GM21447 (cell line): ENCODE results near the gene BRD1.
"Not testable (repeated sequence)": the region's sequence is repeated elsewhere in the genome, so short reads cannot be mapped to it uniquely, and the experiment has no call there.

Experiments
- ATAC-seq: cut with Tn5 transposase; IDR thresholded peaks from one replicate; pipeline ENCODE4 v1.9.1; 2021; ENCODE audit not compliant: unreplicated experiment

BRD1 gene

DNA sequence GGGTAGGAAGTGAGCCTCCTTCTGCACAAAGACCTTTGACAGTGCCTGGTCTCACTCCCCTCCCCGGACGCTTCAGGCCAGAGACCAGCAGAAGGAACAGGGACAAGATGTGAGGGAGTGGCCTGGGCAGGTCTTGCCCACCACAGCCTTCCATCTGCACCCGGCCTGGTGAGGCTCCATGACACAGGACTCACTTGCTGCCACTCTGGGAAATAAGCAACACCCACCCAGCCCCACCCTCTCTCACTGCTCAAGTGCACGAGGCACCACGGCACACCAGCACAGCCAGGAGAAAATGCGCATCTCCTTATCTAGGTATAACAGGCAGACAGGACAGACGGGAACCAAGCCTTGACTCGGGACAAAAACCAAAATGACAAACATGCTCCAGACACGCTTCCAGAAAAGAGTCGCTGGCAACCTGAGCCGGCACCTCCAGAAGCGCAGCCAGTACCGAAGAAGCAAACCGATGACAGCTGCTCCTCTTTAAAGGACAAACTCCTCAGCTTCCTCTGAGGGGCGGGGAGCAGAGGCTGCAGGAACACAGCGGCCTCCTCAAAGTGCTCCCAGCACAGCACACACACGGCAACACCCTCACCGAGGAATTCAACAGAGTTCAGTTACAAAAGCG is 41.7 kb downstream of the BRD1 start:
- ATAC-seq, result no peak

GRCh38 chr22:49785046-49785521 is 42.6 kb downstream of the BRD1 start:
- ATAC-seq, result no peak

- no peak for ATAC-seq
Measured at GRCh38 chr22:49784630-49784971, 43.1 kb downstream of the BRD1 start.

- no peak for ATAC-seq
Measured at GRCh38 chr22:49783926-49784629, 43.6 kb downstream of the BRD1 start.

DNA sequence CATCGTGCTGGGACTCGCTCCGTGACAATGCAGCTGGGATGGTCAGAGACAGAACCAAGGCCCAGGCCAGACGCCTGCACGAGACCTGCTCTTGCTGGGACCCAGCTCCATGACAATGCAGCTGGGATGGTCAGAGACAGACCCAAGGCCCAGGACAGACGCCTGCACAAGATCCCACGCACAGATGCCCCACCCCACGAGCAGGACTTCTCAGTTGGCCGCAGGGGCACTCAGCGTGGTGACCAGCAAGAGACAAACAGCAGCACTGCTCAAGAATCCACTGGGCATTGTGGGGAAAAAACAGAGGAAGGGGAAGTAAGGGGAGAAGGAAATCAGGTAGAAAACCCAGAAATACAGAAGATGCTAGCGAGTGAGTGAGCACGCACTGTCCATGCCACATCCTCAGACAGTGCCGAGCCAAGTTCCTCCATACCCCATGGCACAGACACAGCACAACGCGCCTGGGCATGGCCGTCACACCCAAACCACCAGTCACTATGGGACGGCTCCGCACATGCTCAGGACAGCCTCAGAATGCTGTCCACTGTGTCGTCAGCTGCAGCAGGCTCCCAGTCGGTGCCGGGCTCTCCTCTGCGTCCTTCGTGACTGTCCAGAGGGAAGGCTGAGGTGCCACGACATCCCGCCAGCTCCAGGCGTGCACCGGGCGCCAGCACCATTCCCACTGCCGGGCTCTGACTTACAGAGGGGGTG is 44.5 kb downstream of the BRD1 start:
- ATAC-seq, result no peak

DNA sequence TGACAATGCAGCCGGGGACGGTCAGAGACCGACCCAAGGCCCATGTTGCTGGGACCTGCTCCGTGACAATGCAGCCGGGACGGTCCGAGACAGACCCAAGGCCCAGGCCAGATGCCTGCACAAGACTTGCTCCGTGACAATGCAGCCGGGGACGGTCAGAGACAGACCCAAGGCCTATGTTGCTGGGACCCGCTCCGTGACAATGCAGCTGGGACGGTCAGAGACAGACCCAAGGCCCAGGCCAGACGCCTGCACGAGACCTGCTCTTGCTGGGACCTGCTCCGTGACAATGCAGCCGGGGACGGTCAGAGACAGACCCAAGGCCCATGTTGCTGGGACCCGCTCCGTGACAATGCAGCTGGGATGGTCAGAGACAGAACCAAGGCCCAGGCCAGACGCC is 45.8 kb downstream of the BRD1 start:
- ATAC-seq, result not testable (repeated sequence)

GRCh38 chr22:49781289-49781782 is 46.3 kb downstream of the BRD1 start:
- ATAC-seq, result no peak

GRCh38 chr22:49780698-49781288 is 46.9 kb downstream of the BRD1 start:
- ATAC-seq, result no peak

GRCh38 chr22:49779853-49780697 is 47.6 kb downstream of the BRD1 start:
- ATAC-seq, result no peak

DNA sequence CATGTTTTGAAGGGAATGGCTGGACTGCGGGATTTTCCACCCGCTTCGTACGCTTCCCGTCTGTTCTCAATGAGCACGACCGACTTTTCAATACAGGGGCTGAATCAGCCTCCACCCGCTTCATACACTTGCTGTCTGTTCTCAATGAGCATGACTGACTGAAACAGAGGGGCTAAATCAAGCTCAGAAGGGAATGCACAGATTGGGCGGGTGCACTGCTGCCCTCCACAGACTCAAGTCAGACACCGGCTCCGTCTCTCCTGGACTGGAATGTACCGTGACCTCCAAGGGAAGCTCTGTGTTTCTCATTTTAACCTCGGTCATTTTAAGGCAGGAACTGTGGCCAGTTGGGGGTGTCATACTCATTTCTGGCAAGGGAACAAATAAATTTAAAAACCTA is 48.5 kb downstream of the BRD1 start:
- ATAC-seq, result no peak

GRCh38 chr22:49777569-49778249 is 50.0 kb downstream of the BRD1 start:
- ATAC-seq, result no peak

DNA sequence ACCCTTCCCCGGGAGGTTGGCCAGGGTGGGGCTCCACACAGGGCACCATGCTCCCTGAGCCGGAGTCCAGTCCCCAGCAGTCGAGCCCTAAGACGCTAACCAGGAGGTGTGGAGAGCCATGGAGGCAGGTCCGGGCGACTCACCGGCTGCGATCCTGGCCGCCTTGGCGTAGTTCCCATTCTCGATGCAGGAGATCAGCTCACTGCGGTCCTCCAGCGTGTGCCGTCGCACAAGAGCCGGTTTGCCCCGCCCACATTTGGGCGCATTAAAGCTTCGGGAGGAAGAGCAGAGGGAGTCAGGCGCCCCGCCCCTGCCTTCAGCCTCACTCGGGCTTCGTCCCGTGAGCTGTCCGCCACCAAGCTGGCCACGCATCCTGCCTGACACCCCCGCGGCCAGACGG is 50.8 kb downstream of the BRD1 start:
- ATAC-seq, result no peak

DNA sequence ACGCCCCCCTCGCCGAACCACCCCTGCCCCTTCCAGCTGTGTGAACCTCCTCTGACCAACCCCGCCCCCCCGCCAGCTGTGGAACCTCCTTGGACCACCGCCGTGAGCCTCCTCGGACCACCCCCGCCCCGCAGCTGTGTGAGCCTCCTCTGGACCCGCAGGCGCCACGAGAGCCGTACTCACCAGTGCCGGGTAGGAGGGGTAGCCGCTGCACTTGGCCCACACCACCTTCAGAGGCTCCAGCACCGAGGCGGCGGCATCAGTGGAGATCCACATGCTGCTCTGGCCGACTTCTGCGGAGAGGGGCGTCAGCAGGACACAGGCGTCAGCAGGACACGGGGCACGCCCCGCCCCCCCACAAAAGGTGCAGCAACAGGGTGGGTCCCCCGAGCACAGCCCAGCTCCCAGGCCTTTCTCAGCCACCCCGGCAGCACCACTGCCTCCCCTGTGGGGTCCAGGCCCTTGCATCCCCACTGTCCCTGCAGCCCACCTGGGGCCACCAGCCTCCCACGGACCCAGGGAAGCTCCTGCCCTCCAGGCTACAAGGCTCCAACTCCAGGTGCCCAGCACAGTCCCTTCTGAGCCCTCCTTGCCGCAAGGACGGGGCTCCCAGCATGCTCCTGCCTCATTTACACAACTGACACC is 51.7 kb downstream of the BRD1 start:
- ATAC-seq, result no peak

GRCh38 chr22:49775191-49775866 is 52.3 kb downstream of the BRD1 start:
- no peak for ATAC-seq

DNA sequence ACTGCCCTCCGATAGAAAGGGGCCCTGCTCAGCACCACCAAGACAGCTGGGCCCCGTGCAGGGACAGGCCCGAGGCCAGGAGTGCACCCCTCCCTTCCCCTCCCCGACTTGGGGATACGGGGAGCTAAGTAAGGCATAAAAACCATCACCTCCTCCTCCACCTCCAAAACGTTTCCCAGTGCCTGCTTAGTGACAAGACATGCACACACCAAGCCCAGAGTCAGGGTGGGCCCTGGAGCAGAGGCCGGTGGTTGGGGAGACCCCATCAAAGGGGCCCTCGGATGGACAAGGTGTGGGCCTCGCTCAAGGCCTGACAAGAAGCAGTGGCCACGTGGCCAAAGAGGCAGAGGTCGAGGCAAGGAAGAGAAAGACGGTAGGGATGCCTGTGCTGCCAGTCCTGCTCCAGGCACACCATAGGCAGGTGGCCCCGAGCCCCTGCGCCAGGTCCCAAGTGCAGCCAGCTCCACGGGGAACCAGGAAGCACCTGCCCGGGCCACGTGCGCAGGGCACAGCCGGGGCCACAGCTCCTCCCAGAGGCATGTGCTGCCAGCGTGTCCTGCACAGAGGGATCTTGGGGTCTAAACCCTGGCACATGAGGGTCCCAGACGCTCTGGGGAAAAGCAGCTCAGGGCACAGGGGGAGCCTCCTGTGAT is 53.0 kb downstream of the BRD1 start:
- ATAC-seq, result no peak

GRCh38 chr22:49774046-49774445 is 53.6 kb downstream of the BRD1 start:
- ATAC-seq, result no peak

DNA sequence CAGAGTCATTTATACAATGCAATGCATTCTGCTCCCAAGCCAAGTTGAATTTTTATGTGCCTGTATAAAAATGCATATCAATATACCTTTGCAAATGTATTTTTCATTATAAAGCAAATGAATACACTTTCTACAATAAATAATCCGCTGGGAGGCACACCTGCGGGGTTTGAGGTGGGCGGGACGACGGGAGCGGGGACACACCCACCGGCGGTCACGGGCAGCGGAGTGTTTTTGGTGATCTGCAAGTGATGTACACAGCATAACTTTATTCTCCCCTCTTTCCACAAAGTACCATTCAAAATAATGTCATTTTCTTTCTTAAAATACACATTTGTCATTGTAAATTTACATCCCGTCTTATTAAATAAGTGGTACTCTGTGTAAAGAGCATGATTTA is 54.1 kb downstream of the BRD1 start:
- ATAC-seq, result no peak

DNA sequence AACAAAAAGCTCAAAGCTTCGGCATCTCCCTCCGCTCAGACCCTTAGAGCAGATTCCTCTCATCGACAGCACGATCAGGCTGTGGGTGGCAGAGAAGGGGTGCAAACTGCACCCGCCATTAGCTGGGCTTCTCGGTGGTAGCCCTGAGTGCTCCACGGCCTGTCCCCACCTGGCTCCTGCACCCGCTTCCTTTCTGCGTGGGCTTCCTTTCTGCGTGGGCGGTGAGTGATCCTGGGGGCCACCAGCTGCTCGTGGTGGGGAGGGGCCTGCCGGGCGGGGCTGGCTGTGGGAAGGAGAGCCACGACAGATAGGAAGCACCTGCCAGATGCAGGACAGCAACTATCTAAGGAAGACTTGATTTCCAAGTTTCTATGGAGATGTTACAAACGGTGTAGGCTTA is 55.0 kb downstream of the BRD1 start:
- no peak for ATAC-seq
